Measurements from ENCODE around the gene TUBB6.

TUBB6 gene

GRCh38 chr18:12290086-12290485 lies 18.0 kb upstream of the TUBB6 start:
- no CpG with 5 or more reads among the region's 2 CpGs for WGBS (ENCODE audit: insufficient coverage, insufficient read length)
- H3K9me3 ChIP-seq (ENCODE audit: control insufficient read depth, insufficient read depth, low read length), result no peaks in the 10 kb centered on the region
- H3K27me3 ChIP-seq (ENCODE audit: control insufficient read depth, insufficient read depth, low read length), result peaks cover 2% of the 10 kb centered on the region; the same call in 1 of the 2 replicates
- DNase-seq (ENCODE audit: low read depth, low spot score), result no peak
- no peaks in the 10 kb centered on the region for H3K4me1 ChIP-seq (ENCODE audit: control insufficient read depth, insufficient read depth, low read length)
- no peaks in the 10 kb centered on the region for H3K36me3 ChIP-seq (ENCODE audit: control insufficient read depth, insufficient read depth, low read length)
- H3K4me3 ChIP-seq (ENCODE audit: low read length), result no peak overlapping the region
- no peak overlapping the region for H3K27ac ChIP-seq (ENCODE audit: low read length)

- no CpG with 5 or more reads among the region's 6 CpGs for WGBS (ENCODE audit: insufficient coverage, insufficient read length)
- no peak for DNase-seq (ENCODE audit: low read depth, low spot score)
Measured at GRCh38 chr18:12291161-12291560, 16.9 kb upstream of the TUBB6 start.

GRCh38 chr18:12291690-12292089 lies 16.4 kb upstream of the TUBB6 start:
- Histone ChIP-seq H3K4me3 (ENCODE audit: low read length) (no peak overlapping the region), H3K4me1 (ENCODE audit: control insufficient read depth, insufficient read depth, low read length) (no peaks in the 10 kb centered on the region), H3K9me3 (ENCODE audit: control insufficient read depth, insufficient read depth, low read length) (no peaks in the 10 kb centered on the region), H3K36me3 (ENCODE audit: control insufficient read depth, insufficient read depth, low read length) (no peaks in the 10 kb centered on the region), H3K27me3 (ENCODE audit: control insufficient read depth, insufficient read depth, low read length) (peaks cover 2% of the 10 kb centered on the region; the same call in 1 of the 2 replicates), H3K27ac (ENCODE audit: low read length) (no peak overlapping the region)
- WGBS (ENCODE audit: insufficient coverage, insufficient read length), result no CpG with 5 or more reads among the region's 14 CpGs
- no peak for DNase-seq (ENCODE audit: low read depth, low spot score)

More at GRCh38 chr18:12291161-12291560, 16.9 kb upstream of the TUBB6 start:
- Histone ChIP-seq H3K36me3 (ENCODE audit: control insufficient read depth, insufficient read depth, low read length) (no peaks in the 10 kb centered on the region), H3K27ac (ENCODE audit: low read length) (no peak overlapping the region), H3K9me3 (ENCODE audit: control insufficient read depth, insufficient read depth, low read length) (no peaks in the 10 kb centered on the region), H3K4me3 (ENCODE audit: low read length) (no peak overlapping the region), H3K27me3 (ENCODE audit: control insufficient read depth, insufficient read depth, low read length) (peaks cover 2% of the 10 kb centered on the region; the same call in 1 of the 2 replicates), H3K4me1 (ENCODE audit: control insufficient read depth, insufficient read depth, low read length) (no peaks in the 10 kb centered on the region)

GRCh38 chr18:12293831-12294230 lies 14.2 kb upstream of the TUBB6 start:
- WGBS (ENCODE audit: insufficient coverage, insufficient read length), result no CpG with 5 or more reads among the region's 11 CpGs

GRCh38 chr18:12295389-12296086 lies 12.5 kb upstream of the TUBB6 start:
- no peak overlapping the region for H3K4me3 ChIP-seq (ENCODE audit: low read length)
- H3K9me3 ChIP-seq (ENCODE audit: control insufficient read depth, insufficient read depth, low read length), result no peaks in the 10 kb centered on the region
- H3K4me1 ChIP-seq (ENCODE audit: control insufficient read depth, insufficient read depth, low read length), result no peaks in the 10 kb centered on the region
- no peaks in the 10 kb centered on the region; the same call in 1 of the 2 replicates for H3K27me3 ChIP-seq (ENCODE audit: control insufficient read depth, insufficient read depth, low read length)
- DNase-seq (ENCODE audit: low read depth, low spot score), result no peak
- WGBS (ENCODE audit: insufficient coverage, insufficient read length), result no CpG with 5 or more reads among the region's 18 CpGs
- no peaks in the 10 kb centered on the region for H3K36me3 ChIP-seq (ENCODE audit: control insufficient read depth, insufficient read depth, low read length)
- H3K27ac ChIP-seq (ENCODE audit: low read length), result no peak overlapping the region

More at GRCh38 chr18:12293831-12294230, 14.2 kb upstream of the TUBB6 start:
- no peaks in the 10 kb centered on the region for H3K4me1 ChIP-seq (ENCODE audit: control insufficient read depth, insufficient read depth, low read length)
- H3K36me3 ChIP-seq (ENCODE audit: control insufficient read depth, insufficient read depth, low read length), result no peaks in the 10 kb centered on the region
- no peak overlapping the region; the same call in 1 of the 2 replicates for H3K4me3 ChIP-seq (ENCODE audit: low read length)
- no peak overlapping the region for H3K27ac ChIP-seq (ENCODE audit: low read length)
- no peak for DNase-seq (ENCODE audit: low read depth, low spot score)
- H3K27me3 ChIP-seq (ENCODE audit: control insufficient read depth, insufficient read depth, low read length), result no peaks in the 10 kb centered on the region; the same call in 1 of the 2 replicates
- H3K9me3 ChIP-seq (ENCODE audit: control insufficient read depth, insufficient read depth, low read length), result no peaks in the 10 kb centered on the region

GRCh38 chr18:12296087-12296403 lies 12.0 kb upstream of the TUBB6 start:
- Histone ChIP-seq H3K9me3 (ENCODE audit: control insufficient read depth, insufficient read depth, low read length) (no peaks in the 10 kb centered on the region), H3K27ac (ENCODE audit: low read length) (no peak overlapping the region), H3K4me3 (ENCODE audit: low read length) (no peak overlapping the region), H3K27me3 (ENCODE audit: control insufficient read depth, insufficient read depth, low read length) (no peaks in the 10 kb centered on the region; the same call in 1 of the 2 replicates), H3K36me3 (ENCODE audit: control insufficient read depth, insufficient read depth, low read length) (no peaks in the 10 kb centered on the region), H3K4me1 (ENCODE audit: control insufficient read depth, insufficient read depth, low read length) (no peaks in the 10 kb centered on the region)
- WGBS (ENCODE audit: insufficient coverage, insufficient read length), result no CpG with 5 or more reads among the region's 3 CpGs
- DNase-seq (ENCODE audit: low read depth, low spot score), result no peak

GRCh38 chr18:12296457-12296856 lies 11.6 kb upstream of the TUBB6 start:
- H3K27ac ChIP-seq (ENCODE audit: low read length), result no peak overlapping the region
- no peaks in the 10 kb centered on the region for H3K9me3 ChIP-seq (ENCODE audit: control insufficient read depth, insufficient read depth, low read length)
- H3K27me3 ChIP-seq (ENCODE audit: control insufficient read depth, insufficient read depth, low read length), result no peaks in the 10 kb centered on the region; the same call in 1 of the 2 replicates
- H3K36me3 ChIP-seq (ENCODE audit: control insufficient read depth, insufficient read depth, low read length), result no peaks in the 10 kb centered on the region
- no peaks in the 10 kb centered on the region for H3K4me1 ChIP-seq (ENCODE audit: control insufficient read depth, insufficient read depth, low read length)
- no CpG with 5 or more reads among the region's 1 CpG for WGBS (ENCODE audit: insufficient coverage, insufficient read length)
- no peak for DNase-seq (ENCODE audit: low read depth, low spot score)
- H3K4me3 ChIP-seq (ENCODE audit: low read length), result no peak overlapping the region

- Histone ChIP-seq H3K27ac (ENCODE audit: low read length) (no peak overlapping the region), H3K27me3 (ENCODE audit: control insufficient read depth, insufficient read depth, low read length) (no peaks in the 10 kb centered on the region; the same call in 1 of the 2 replicates), H3K36me3 (ENCODE audit: control insufficient read depth, insufficient read depth, low read length) (no peaks in the 10 kb centered on the region), H3K4me3 (ENCODE audit: low read length) (no peak overlapping the region), H3K9me3 (ENCODE audit: control insufficient read depth, insufficient read depth, low read length) (no peaks in the 10 kb centered on the region), H3K4me1 (ENCODE audit: control insufficient read depth, insufficient read depth, low read length) (no peaks in the 10 kb centered on the region; the same call in 1 of the 2 replicates)
- WGBS (ENCODE audit: insufficient coverage, insufficient read length), result no CpG with 5 or more reads among the region's 2 CpGs
- DNase-seq (ENCODE audit: low read depth, low spot score), result no peak
Measured at GRCh38 chr18:12299862-12300261, 8.2 kb upstream of the TUBB6 start.

GRCh38 chr18:12301263-12302005 lies 6.6 kb upstream of the TUBB6 start:
- Histone ChIP-seq H3K9me3 (ENCODE audit: control insufficient read depth, insufficient read depth, low read length) (no peaks in the 10 kb centered on the region), H3K27ac (ENCODE audit: low read length) (no peak overlapping the region), H3K4me3 (ENCODE audit: low read length) (no peak overlapping the region), H3K27me3 (ENCODE audit: control insufficient read depth, insufficient read depth, low read length) (no peaks in the 10 kb centered on the region), H3K4me1 (ENCODE audit: control insufficient read depth, insufficient read depth, low read length) (no peaks in the 10 kb centered on the region; the same call in 1 of the 2 replicates), H3K36me3 (ENCODE audit: control insufficient read depth, insufficient read depth, low read length) (no peaks in the 10 kb centered on the region)
- DNase-seq (ENCODE audit: low read depth, low spot score), result no peak
- no CpG with 5 or more reads among the region's 13 CpGs for WGBS (ENCODE audit: insufficient coverage, insufficient read length)

- Histone ChIP-seq H3K9me3 (ENCODE audit: control insufficient read depth, insufficient read depth, low read length) (no peaks in the 10 kb centered on the region), H3K27me3 (ENCODE audit: control insufficient read depth, insufficient read depth, low read length) (peaks cover 3% of the 10 kb centered on the region; the same call in 1 of the 2 replicates), H3K36me3 (ENCODE audit: control insufficient read depth, insufficient read depth, low read length) (no peaks in the 10 kb centered on the region), H3K4me1 (ENCODE audit: control insufficient read depth, insufficient read depth, low read length) (peaks cover 3% of the 10 kb centered on the region; the same call in 1 of the 2 replicates), H3K4me3 (ENCODE audit: low read length) (no peak overlapping the region), H3K27ac (ENCODE audit: low read length) (no peak overlapping the region)
- WGBS (ENCODE audit: insufficient coverage, insufficient read length), result no CpG with 5 or more reads among the region's 14 CpGs
- DNase-seq (ENCODE audit: low read depth, low spot score), result no peak
Measured at GRCh38 chr18:12302391-12303147, 5.5 kb upstream of the TUBB6 start.
